HPDE6-E6E7 (cell line): ENCODE measurements around the gene YRDC.

Source experiments
- DNase-seq: peaks from one replicate; pipeline ENCODE4 v3.0.0; 2011; ENCODE audit warnings: missing footprints; ENCODE audit errors: extremely low spot score

The YRDC gene

DNA sequence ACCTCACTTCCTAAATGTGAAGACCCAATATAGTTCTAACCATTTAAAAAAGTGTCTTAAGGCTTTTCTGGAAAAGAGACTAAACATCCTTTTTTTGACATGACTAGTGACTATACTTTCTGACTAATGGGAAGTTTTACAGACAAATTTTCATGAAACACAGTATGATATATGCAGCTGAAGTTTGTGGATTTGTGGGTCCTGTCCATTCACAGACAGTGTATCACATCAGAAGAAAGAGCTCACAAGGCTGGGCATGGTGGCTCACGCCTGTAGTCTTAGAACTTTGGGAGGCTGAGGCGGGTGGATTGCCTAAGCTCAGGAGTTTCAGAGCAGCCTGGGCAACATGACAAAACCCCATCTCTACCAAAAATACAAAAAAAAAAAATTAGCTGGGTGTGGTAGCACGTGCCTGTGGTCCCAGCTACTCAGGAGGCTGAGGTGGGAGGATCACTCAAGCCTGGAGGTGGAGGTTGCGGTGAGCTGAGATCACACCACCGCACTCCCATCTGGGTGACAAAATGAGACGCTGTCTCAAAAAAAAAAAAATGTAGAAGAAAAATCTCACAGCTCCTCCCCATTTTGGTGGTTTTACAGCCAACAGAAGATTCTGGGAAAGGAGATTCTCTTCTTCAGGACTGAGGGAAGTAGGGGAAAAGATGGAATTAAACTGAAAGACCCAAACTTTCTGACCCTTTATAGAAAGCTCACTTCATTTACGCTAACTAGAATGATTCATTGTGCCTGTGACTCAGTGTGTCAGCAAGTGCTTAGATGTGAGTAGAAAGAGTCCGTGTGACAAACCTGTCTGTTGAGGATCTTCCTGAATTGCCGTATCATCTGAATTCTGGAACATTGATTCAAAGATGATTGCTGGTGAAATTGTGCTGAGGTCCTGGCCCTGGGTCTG is 15.2 kb upstream of the YRDC start:
- DNase-seq = no peak

DNA sequence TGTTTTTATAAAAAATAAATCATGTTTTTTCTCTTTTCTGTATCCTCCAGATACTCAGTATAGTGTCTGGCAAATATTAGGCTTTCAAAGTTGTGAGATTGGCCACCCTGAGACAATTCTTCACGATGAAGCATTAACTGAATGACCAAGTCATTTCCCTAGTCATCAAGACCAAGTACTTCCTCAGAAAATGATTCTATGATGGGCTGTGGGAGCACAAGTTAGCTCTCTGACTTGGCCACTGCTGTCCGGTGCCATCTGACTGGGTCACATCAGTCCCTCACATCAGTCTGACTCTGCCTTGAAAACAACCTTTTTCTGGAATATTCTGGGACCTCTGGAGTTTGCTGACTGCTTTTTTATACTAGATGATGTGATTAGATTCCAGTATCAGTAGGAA is 13.5 kb upstream of the YRDC start:
- no peak for DNase-seq

- no peak for DNase-seq
Observed at GRCh38 chr1:37817481-37817880, 9.5 kb upstream of the YRDC start.

- DNase-seq = no peak
Observed at GRCh38 chr1:37814252-37814651, 6.2 kb upstream of the YRDC start.

DNA sequence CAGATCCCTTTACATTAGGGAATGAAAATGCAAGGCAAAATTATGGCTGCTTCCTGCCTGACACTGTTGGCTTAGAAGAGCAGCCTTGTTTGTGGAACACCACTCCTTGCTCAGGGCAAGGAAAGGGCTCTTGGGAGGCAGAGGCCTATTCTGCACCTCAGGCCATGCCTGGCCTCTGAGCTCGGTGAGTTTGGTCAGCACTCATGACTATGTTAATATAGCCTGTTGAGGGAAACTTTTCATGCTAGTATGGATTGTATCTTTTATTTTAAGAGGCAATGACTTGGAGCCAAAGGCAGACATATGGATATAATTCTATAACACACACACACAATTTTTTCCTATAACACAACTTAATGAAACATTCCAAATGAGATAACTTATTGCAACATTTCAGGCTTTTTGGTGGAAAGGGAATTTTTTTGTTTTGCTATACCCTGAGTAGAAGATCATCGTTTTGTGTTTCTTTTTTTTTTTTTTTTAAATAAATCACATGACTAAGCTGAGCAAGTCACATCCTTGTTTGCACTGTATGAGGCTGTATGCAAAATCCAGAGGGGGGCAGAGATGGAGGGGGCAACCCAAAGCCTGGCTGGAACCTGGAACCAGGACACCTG is 5.6 kb upstream of the YRDC start:
- DNase-seq = no peak

DNA sequence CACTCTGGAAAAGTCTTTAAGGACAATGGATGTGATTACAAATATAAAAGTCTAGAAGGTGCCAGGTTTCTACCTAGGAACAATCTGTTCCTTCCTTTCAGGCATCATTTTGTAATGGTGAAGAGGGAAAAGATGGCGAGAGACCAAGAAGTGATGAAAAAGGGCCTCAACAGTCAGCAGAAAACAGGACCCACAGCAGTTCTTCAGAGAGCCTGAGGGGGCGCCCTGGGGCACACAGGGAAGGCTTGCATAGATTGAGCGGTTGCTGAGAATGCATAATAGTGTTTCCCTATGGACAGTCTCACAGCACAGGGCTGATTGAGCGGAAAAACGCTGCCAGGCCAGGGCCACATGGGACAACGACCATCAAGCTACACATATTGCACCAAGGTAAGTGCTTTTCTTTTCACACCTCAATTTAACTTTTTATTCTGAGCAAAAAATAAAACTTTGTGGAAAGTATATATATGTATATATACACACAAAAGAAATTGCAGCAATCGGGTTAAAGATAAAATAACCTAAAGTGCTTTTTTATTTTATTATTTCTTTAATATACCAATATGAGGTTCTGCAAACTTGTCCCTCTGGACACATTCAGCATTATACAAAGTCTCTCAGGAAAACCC is 3.1 kb upstream of the YRDC start:
- peak; percentile 27 for DNase-seq

DNA sequence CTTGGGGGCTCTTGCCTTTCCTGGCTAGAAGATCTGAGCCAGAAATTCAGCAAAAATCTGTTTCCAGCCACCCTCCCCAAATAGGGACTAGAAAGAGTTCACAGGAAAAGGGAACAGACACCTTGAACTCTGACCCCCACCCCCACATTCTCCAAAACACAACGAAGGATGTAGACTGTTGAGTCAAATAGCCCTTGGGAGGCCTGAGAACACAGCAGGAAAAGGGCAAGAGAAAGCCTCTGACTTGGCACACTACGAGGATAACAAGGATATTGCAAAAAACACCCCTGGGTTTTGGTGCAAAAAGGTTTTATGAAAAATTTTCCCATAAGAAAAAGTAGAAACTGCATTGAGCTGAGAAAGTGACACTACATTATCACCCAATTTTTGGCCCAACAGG is 1.9 kb upstream of the YRDC start:
- DNase-seq = no peak

GRCh38 chr1:37808369-37809319 is 636 bp upstream of the YRDC start:
- peak; percentile 82 for DNase-seq

- no peak for DNase-seq
Observed at GRCh38 chr1:37807220-37807554, 821 bp downstream of the YRDC start.

DNA sequence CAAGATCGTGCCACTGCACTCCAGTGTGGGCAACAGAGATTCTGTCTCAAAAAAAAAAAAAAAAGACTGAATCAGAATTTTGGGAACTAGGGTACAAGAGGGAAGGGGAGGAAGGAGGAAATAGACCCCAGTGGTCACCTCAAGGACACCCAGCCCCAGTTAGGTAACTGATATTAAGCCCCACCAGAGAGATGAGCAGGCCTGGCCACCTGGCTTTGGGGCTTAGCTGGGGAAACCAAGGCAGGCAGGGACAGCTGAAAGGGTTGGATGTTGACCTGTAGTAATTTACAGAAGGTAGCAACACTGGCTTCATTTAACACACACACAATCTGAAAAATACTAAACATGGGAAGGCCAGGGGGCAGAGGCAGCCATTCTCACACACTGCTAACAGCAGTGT is 5.6 kb downstream of the YRDC start:
- no peak for DNase-seq

DNA sequence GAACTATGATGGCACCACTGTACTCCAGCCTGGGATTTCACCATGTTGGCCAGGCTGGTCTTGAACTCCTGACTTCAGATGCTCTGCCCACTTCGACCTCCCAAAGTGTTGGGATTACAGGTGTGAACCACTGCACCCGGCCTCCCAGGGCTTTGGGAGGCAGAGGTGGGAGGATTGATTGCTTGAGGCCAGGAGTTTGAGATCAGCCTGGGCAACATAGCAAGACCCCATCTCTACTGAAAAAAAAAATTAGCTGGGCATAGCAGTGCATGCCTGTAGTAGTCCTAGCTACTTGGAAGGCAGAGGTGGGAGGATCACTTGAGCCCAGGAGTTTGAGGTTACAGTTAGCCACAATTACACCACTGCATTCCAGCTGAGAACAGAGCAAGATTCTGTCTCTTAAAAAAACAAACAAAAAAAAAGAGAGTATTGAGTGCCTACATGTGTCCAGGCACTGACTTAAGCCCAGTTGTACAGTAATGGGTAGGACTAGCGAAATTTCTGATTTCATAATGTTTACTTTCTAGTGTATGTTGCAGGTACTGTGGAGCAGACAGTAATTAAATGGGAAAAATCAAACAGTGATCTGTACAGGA is 10.2 kb downstream of the YRDC start:
- DNase-seq = no peak

GRCh38 chr1:37795340-37796125 is 12.5 kb downstream of the YRDC start:
- DNase-seq = peak; percentile 51

DNA sequence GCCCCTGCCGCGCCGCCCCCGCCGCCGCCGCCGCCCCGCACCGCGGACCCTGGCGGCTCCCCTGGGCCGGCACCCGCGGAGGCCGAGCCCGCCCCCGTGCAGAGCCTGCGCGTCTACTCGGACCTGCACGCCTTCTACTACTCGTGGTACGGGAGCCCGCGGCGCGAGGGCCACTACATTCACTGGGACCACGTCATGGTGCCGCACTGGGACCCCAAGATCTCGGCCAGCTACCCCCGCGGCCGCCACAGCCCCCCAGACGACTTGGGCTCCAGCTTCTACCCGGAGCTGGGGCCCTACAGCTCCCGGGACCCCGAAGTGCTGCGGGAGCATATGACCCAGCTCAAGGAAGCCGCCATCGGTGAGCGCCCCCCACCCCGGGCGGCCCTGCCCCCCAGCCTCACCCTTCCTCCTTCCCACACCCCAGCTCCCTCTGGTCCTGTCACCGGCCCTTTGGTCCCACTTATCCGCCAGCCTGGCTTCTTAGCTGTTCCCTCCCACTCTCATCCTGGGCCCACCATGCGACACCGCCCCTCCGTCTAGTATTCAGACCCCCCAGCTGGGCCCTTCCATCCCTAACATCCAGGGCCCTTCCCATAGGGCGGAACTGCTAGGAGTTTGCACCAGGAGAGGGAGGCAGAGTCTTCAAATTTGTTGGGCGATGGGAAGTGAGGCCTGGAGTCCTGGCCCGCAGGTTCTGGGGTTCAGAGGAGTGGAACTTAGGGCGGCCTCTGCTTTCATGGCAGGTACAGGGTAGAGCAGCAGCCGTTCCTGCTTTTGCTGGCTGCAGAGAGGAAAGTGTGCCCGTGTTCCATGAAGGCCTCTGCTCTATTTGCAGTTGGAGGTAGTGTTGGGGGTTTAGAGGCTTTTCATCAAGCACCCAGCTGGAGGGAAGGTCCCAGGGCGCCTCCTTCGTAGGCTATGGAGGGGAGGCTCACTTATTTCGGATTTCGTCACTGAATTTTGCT is 13.4 kb downstream of the YRDC start:
- no peak for DNase-seq

DNA sequence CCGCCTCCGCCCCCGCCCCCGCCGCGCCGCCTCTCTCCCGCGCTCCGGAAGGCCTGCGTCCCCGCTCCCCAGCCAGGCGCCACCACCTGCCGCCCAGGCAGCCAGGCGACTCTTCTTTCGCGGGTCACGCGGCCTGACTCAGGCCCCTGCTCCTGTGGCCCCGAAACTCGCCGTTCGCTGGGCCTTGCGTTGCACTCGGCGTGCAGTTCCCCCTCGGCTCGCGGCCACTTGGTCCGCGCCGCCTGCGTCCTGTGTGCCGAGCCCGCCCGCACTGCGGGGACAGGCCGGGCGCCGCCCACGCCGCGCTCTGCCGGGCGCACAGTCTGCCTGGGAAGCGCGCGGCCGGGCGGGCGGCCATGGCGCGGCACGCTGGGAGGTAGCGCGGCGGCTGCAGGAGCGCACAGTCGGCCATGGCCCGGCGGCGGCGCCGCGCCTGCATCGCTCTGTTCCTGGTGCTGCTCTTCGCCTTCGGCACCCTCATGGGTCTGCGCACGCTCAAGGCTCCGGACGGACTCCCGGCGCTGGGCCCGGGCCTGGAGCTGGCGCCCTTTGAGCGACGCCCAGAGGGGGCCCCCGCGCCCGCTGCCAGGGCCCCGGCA is 14.1 kb downstream of the YRDC start, which contains the start of gene MANEAL:
MANEAL (plus strand) TSS at position 75 of the 599 bp plus-strand sequence; CDS start at position 411, 336 bp downstream.
- DNase-seq = peak; percentile 48

DNA sequence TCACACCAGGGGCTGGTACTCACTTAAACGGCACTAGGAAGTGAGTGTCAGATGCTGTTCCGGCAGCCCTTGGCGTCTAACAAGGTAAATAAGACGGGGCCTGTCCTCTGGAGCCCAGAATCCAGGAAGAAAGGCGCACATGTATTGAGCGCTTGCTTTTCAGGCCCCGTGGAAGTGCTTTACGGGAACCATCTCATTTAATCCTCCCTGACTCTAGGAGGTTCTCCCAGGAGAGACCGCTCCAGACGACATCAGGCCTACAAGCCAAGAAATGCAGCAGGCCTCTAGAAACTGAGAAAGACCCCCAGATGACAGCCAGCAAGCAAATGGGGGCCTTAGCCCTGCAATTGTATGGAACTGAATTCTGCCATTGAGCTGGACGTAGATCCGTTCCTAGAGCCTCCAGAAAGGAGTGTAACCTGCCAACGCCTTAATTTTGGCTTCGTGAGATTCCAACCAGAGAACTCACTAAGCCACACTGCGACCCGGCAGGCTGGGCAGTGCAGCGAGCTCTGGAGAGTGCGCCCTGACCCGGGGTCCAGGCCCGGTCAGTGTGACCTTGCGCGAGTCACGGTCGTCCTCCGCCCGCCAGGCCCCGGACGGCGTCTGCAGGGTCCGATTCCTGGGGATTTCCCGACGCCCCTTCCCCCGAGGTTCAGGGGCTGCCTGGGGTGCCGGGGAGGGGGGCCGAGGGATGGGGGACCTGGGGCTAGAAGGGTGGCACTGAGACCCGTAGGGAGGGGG is 14.9 kb downstream of the YRDC start:
- DNase-seq = no peak

GRCh38 chr1:37782491-37782890 is 25.5 kb downstream of the YRDC start:
- no peak for DNase-seq

- DNase-seq = no peak
Observed at GRCh38 chr1:37778654-37779053, 29.4 kb downstream of the YRDC start.

DNA sequence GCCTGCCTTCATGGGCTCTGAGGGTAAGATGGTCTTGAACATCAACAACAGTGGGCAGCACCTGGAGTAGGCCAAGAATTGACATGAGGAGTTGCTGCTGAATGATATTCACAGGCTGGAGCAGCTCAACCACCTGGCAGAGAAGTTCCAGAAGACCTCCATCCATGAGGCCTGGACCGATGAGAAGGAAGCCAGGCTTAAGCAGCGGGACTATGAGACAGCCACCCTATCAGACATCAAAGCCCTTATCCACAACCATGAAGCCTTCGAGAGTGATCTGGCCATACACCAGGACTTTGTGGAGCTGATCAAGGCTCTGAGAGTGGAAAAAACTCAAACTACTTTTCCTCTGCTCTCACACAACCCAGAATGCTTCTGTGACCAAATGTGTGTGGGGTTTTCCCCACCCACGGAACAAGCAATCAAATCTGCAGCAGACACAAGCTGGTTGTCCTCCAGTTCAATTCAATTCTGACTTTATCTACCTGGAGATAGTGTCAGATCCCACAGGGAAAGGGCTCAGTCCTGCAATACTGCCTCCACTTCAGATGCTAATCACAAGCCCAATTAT is 31.0 kb downstream of the YRDC start:
- DNase-seq = no peak
